ENCODE results near the gene SMAD3. TPM values are rescaled to one million over a fixed set of nuclear protein-coding genes. Genes with fewer than 3 reads are reported as not detected.

The SMAD3 gene
- total RNA-seq, 3 donors from 2014 or later: 23.2 to 25.7 (median 24.4) TPM

- no peak for ATAC-seq
- Mint-ChIP-seq H3K9me3 (no peaks in the 10 kb centered on the region), H3K4me3 (no peak overlapping the region), H3K27me3 (ENCODE audit: low read depth) (no peaks in the 10 kb centered on the region), H3K4me1 (ENCODE audit: low read depth) (peaks cover 24% of the 10 kb centered on the region), H3K36me3 (ENCODE audit: insufficient read depth) (no peaks in the 10 kb centered on the region)
- DNase-seq: no peak
These were observed 21.2 kb upstream of the SMAD3 start for GRCh38 chr15:67043939-67044771.

DNA sequence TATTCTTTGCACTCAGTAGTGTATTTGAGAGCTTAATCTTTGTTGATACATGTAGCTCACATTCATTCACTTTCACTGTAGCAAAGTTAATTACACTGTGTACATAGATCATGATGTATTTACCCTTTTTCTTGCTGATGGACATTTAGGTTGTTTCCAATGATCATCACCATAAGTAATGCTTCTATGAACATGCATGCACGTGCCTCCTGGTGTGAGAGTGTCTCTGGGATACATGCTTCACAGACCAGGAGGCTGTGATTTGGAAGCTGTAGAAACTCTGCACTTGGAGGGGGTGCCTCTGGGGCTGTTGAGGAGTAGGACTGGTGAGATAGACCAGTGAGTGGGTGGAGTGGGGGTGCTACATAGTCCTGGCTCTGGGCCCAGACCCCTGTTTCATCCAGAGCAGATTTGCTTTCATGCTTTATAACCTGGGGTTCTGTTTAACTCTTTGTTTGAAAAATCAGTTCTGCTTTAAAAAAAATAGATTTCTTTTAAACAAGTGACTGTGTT lies 18.2 kb upstream of the SMAD3 start:
- Mint-ChIP-seq H3K9me3 (no peaks in the 10 kb centered on the region), H3K4me3 (no peak overlapping the region), H3K36me3 (ENCODE audit: insufficient read depth) (no peaks in the 10 kb centered on the region), H3K4me1 (ENCODE audit: low read depth) (peaks cover 17% of the 10 kb centered on the region), H3K27me3 (ENCODE audit: low read depth) (no peaks in the 10 kb centered on the region)
- no peak for DNase-seq
- no peak for ATAC-seq

DNA sequence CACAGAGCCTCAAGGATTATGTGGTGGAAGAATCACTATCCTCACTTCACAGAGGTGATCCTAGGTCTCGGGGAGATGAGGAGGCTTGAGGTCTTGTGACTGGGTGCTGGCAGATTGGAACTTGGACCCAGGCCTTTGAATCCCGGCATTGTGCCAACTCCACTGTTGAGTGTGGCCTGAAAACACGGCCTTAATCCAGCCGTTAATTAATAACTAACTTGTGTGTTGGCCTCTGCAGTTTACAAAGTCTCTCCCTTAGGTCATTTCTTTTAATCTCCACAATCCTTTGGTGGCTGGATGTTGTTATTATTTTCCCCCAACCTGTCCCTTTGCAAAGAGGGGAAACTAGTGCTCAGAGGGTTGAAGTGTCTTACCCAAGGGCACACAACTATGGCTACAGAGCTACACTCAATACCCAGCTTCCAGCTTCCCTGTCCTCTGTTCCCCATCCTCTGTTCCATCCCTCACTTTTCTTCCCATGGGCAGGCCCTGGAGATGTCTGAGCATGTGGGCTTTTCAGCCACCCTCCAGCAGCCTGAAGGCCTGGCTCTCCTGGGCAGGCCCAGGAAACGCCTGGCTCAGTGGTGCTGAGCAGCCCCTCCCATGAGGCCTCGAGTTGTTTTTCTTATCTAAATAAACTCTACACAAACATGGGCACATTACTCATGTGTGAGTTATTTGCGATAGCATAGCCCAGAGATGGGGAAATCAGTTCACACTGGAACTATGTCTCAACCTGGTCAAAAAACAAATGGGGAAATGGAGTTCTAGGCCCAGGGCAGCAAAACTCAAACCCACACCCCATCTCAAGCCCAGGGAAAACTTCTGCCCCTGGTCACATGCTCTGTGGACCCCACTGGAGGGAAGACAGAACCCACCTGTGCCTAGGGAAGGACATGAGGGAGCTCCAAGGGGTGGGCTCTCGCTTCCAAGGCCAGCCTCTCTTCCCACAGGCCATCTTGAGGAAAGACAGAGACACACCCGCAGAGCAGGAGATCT lies 16.8 kb upstream of the SMAD3 start:
- no peak for DNase-seq
- H3K4me1 Mint-ChIP-seq (ENCODE audit: low read depth): peaks cover 8% of the 10 kb centered on the region
- H3K27me3 Mint-ChIP-seq (ENCODE audit: low read depth): no peaks in the 10 kb centered on the region
- no peaks in the 10 kb centered on the region for H3K36me3 Mint-ChIP-seq (ENCODE audit: insufficient read depth)
- no peak overlapping the region for H3K4me3 Mint-ChIP-seq
- H3K9me3 Mint-ChIP-seq: no peaks in the 10 kb centered on the region
- ATAC-seq: no peak

GRCh38 chr15:67049351-67050044 lies 15.9 kb upstream of the SMAD3 start:
- no peak overlapping the region for H3K4me3 Mint-ChIP-seq

DNA sequence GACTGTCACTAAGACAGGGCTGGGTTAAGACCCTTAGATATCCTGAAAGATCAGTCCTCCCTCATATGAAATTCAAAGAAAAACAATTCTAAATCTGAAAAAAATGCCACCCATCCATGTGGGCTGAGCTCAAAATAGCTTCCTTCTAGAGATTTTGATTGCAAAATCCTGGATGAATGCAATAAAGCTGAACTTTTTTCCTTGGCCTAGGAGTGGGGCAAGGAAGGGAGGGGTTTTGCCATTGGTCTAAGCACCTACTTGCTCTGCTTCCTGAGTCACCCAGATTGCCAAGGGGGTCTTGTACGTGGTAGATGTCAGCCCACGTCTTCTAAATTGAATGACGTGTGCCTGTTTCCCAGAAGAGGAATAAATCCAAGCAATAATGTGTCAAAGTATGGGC lies 15.3 kb upstream of the SMAD3 start:
- Mint-ChIP-seq H3K27me3 (ENCODE audit: low read depth) (no peaks in the 10 kb centered on the region), H3K9me3 (no peaks in the 10 kb centered on the region), H3K36me3 (ENCODE audit: insufficient read depth) (no peaks in the 10 kb centered on the region), H3K4me3 (no peak overlapping the region), H3K4me1 (ENCODE audit: low read depth) (peaks cover 12% of the 10 kb centered on the region)
- ATAC-seq: no peak
- DNase-seq: no peak

More at GRCh38 chr15:67049351-67050044, 15.9 kb upstream of the SMAD3 start:
- no peaks in the 10 kb centered on the region for H3K36me3 Mint-ChIP-seq (ENCODE audit: insufficient read depth)
- no peaks in the 10 kb centered on the region for H3K27me3 Mint-ChIP-seq (ENCODE audit: low read depth)
- DNase-seq (no peak), ATAC-seq (no peak)
- H3K9me3 Mint-ChIP-seq: no peaks in the 10 kb centered on the region
- peaks cover 8% of the 10 kb centered on the region for H3K4me1 Mint-ChIP-seq (ENCODE audit: low read depth)

- Mint-ChIP-seq H3K9me3 (no peaks in the 10 kb centered on the region), H3K27me3 (ENCODE audit: low read depth) (no peaks in the 10 kb centered on the region), H3K4me1 (ENCODE audit: low read depth) (peaks cover 12% of the 10 kb centered on the region), H3K36me3 (ENCODE audit: insufficient read depth) (no peaks in the 10 kb centered on the region), H3K4me3 (no peak overlapping the region)
- no peak for ATAC-seq
- DNase-seq: no peak
These were observed 14.8 kb upstream of the SMAD3 start for GRCh38 chr15:67050522-67051087.

DNA sequence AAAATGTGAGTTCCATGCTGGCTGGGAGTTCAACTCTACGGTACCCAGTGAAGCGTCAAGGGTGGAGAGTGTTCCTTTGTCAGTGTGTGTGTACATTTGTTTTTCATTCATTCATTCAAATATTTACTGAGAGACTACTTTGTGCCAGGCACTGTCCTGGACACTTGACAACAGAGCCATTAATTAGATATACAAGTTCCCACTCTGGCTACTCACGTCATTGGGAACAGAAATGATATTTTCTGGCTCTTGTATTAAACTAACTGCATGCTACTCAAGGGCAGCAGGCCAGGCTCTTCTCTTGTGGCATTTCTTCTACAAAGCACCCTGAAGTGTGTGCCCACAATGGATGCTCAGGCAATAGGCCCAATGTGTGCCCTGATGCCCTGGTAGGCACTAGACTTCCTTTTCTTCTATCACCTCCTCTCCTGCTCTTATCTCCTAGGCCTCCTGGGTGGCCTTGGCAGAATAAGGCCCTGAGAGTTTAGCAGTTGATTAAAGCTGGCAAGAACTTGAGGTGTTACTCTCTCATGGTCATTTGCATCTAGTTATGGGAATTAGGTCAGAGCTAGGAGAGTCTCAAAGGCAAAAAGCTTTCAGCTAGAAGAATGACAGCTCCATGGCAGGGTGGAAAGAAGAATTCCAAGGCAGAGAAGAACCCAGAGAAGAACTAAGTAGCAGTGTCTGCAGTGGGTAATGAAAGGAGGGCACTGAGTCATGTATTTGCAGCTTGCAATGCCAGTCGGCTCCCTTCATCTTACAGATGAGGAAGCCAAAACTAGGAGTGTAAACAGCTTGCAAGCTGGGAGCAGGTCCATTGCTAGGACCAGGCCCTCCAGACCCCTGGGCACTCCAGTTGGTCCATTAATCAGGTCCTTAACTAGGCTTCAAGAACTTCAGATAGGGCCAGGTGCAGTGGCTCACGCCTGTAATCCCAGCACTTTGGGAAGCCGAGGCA lies 14.0 kb upstream of the SMAD3 start:
- Mint-ChIP-seq H3K4me3 (no peak overlapping the region), H3K9me3 (no peaks in the 10 kb centered on the region), H3K4me1 (ENCODE audit: low read depth) (peaks cover 17% of the 10 kb centered on the region), H3K27me3 (ENCODE audit: low read depth) (no peaks in the 10 kb centered on the region), H3K36me3 (ENCODE audit: insufficient read depth) (no peaks in the 10 kb centered on the region)
- DNase-seq (no peak), ATAC-seq (no peak)

DNA sequence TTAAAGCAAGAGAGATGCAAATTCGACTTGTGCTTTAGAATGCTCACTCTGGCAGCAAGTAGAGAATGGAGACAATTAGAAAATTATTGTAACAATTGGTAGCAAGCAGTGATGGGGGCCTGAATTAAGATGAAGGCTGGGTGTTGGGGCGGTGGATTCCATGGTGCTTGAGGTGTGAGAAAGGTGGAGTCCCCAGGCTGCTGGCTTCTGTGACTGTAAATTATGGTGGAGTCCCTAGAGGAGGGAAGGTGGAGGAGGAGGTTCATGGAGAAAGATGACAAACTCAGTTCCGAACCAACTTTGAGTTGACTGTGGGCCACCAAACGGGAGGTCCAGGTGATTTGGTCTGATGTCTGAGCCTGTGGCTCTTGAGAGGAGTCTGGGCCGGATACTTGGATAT lies 10.7 kb upstream of the SMAD3 start:
- Mint-ChIP-seq H3K4me1 (ENCODE audit: low read depth) (peaks cover 21% of the 10 kb centered on the region), H3K27me3 (ENCODE audit: low read depth) (no peaks in the 10 kb centered on the region), H3K9me3 (no peaks in the 10 kb centered on the region), H3K36me3 (ENCODE audit: insufficient read depth) (no peaks in the 10 kb centered on the region), H3K4me3 (no peak overlapping the region)
- ATAC-seq (no peak), DNase-seq (no peak)

DNA sequence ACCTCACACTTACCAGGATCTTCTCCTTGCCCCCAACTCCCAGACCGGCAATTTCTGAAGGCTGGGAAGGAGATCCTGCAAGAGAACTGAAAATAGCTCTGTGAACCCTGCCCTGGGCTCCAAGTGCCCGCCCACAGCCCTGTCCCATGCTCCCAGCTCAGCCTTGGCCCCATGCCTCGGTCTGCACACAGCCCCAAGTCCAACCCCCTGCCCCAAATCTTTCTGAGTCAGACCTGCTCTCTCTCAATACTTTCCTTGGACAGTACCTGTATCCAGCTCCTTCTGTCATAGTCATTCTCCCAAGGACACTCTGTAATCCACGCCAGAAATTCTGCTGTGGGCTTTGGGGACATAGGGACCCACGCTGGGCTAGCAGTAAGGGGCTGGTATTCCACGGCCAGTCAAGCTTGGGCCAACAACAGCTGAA lies 6.3 kb upstream of the SMAD3 start:
- ATAC-seq (no peak), DNase-seq (no peak)
- Mint-ChIP-seq H3K27me3 (ENCODE audit: low read depth) (no peaks in the 10 kb centered on the region), H3K4me1 (ENCODE audit: low read depth) (peaks cover 31% of the 10 kb centered on the region), H3K9me3 (no peaks in the 10 kb centered on the region), H3K4me3 (no peak overlapping the region), H3K36me3 (ENCODE audit: insufficient read depth) (no peaks in the 10 kb centered on the region)

DNA sequence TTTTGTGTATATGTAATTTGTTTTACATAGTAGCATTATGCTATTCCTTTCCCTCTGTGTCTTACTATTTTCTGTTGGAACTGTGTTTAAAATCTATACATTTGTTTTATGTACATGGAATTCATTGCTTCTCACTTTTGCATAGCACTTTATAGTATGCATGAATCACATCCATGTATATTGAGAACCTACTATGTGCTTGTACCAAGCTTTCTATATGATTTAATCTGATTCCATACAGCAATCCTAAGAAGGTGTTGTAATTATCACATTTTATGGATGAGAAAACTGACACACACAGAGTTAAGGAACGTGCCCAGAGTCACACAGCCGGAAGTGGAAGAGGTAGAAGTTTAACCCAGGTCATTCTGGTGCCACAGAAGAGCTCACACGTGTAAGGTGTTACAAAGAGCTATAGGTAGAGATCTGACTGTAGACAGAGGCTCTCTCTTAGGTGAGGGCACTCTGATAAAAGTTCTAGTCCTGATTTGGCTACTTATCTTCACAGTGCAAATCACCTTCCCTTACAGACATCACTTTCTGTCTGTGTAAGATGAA lies 3.5 kb upstream of the SMAD3 start:
- Mint-ChIP-seq H3K4me1 (ENCODE audit: low read depth) (peaks cover 30% of the 10 kb centered on the region), H3K27me3 (ENCODE audit: low read depth) (no peaks in the 10 kb centered on the region), H3K4me3 (no peak overlapping the region), H3K9me3 (no peaks in the 10 kb centered on the region), H3K36me3 (ENCODE audit: insufficient read depth) (no peaks in the 10 kb centered on the region)
- ATAC-seq (no peak), DNase-seq (no peak)

- Mint-ChIP-seq H3K9me3 (no peaks in the 10 kb centered on the region), H3K36me3 (ENCODE audit: insufficient read depth) (no peaks in the 10 kb centered on the region), H3K4me3 (no peak overlapping the region), H3K27me3 (ENCODE audit: low read depth) (no peaks in the 10 kb centered on the region), H3K4me1 (ENCODE audit: low read depth) (peaks cover 34% of the 10 kb centered on the region)
- DNase-seq (no peak), ATAC-seq (no peak)
These were observed 2.9 kb upstream of the SMAD3 start for GRCh38 chr15:67062369-67062985.
